Epithelial cell of esophagus (primary cell): ENCODE measurements around the gene ODAD3.

Source experiments
- DNase-seq: peaks from one replicate; pipeline ENCODE4 v3.0.0; 2010; ENCODE audit warnings: low read depth
- H3K4me3 ChIP-seq: 2 replicates; pipeline ENCODE4 v1.5.1; 2011; ENCODE audit warnings: mild to moderate bottlenecking, low read length, control low read depth
- CTCF ChIP-seq: IDR thresholded peaks from 2 replicates; pipeline ENCODE4 v1.5.1; 2011; ENCODE audit warnings: low read depth, mild to moderate bottlenecking, low read length, control low read depth, inconsistent platforms; ENCODE audit not compliant: insufficient read depth; ENCODE audit errors: missing control alignments

Gene ODAD3

GRCh38 chr19:11420429-11421370, 14.2 kb downstream of the ODAD3 start:
- no peak for TF ChIP-seq CTCF
- DNase-seq, result no peak
- no peak overlapping the region for H3K4me3 ChIP-seq

GRCh38 chr19:11418549-11419506, 16.1 kb downstream of the ODAD3 start, which contains the start of gene RGL3:
Gene RGL3, minus strand, starts transcription at chr19:11419314. Its CDS starts 36 bp downstream, at chr19:11419278.
- DNase-seq, result no peak
- no peak for TF ChIP-seq CTCF
- H3K4me3 ChIP-seq, result no peak within 1 kb of the TSS

- DNase-seq, result no peak
- TF ChIP-seq CTCF, result no peak
- no peak overlapping the region for H3K4me3 ChIP-seq
These were observed 16.8 kb downstream of the ODAD3 start for GRCh38 chr19:11418094-11418548.

- no peak for TF ChIP-seq CTCF
- DNase-seq, result no peak
- no peak overlapping the region for H3K4me3 ChIP-seq
These were observed 18.4 kb downstream of the ODAD3 start for GRCh38 chr19:11416346-11417052.

- TF ChIP-seq CTCF, result no peak
- H3K4me3 ChIP-seq, result no peak overlapping the region
- no peak for DNase-seq
These were observed 20.4 kb downstream of the ODAD3 start for GRCh38 chr19:11414544-11414943.

GRCh38 chr19:11410682-11411081, 24.2 kb downstream of the ODAD3 start:
- no peak for TF ChIP-seq CTCF
- DNase-seq, result peak; percentile 25
- H3K4me3 ChIP-seq, result no peak overlapping the region
